COLO668 (cell line): ENCODE data around the gene MAPK8IP3.

ENCODE experiments used
- DNase-seq: peaks from one replicate; lab custom pipeline; 2025; ENCODE audit not compliant: unreplicated experiment; lab: John Stamatoyannopoulos, UW

MAPK8IP3 gene

GRCh38 chr16:1740234-1740633, 34.2 kb downstream of the MAPK8IP3 start:
- no peak for DNase-seq

DNA sequence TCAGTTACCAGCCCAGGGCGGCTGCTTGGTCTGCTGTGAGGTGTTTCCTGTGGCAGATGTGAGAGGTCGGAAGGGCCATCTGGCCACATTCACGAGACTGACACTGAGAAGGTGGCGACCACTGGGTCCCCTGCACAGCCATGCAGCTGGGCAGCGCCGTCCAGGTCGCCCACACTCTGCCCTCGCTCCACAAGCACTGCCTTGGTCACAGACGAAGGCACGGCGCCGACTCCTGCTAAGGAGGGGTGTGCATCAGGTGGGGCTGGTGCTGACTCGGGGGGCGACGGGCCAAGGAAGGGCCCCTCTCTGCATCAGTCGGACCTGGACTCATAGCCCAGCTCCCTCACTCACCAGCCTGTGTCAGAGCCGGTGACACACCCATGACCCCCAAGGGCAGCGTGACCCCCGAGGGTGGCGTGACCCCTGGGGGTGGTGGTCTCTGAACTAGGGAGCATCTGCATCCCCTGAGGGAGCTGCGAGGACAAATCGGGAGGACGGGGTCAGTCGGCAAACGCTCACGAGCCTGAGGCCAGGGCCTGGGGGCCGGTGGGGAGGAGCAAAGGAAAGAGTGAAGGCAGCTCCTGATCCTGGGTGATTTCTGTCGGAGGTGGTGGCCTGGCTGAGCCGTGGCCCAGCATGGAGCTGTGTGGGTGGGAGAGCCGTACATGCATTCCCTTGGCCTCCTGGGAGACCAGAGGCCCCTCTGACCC, 34.9 kb downstream of the MAPK8IP3 start:
- DNase-seq, result no peak

DNA sequence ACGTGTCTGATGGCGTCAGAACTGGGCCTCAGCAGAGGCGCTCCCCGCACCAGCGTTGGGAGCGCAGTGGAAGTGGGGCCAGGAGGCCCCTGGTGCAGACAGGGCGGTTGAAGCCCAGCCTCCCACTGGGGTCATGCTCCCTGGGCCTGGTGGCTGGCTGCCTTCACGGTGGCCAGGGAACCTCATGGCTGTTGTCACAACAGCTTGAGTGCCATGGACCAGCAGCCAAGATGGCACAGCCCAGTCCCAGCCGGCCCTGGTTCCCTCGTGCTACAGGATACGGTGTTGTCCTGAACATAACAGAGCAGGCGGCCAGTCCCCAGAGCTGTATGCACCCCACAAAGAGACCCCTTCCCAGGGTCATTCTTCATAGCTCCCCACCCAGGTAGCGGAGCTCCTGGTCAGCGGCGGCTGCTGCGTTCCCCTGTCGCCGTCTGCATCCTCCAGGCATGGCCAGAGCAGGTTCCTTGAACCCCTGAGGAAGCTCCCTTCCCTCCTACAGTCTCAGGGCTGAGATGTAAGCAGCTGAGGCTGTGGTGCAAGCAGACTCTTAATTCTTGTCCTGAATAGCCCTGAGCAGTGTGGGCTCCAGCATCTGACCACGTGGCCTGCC, 35.7 kb downstream of the MAPK8IP3 start:
- no peak for DNase-seq

- DNase-seq, result no peak
These were observed 37.7 kb downstream of the MAPK8IP3 start for GRCh38 chr16:1743376-1744337.

DNA sequence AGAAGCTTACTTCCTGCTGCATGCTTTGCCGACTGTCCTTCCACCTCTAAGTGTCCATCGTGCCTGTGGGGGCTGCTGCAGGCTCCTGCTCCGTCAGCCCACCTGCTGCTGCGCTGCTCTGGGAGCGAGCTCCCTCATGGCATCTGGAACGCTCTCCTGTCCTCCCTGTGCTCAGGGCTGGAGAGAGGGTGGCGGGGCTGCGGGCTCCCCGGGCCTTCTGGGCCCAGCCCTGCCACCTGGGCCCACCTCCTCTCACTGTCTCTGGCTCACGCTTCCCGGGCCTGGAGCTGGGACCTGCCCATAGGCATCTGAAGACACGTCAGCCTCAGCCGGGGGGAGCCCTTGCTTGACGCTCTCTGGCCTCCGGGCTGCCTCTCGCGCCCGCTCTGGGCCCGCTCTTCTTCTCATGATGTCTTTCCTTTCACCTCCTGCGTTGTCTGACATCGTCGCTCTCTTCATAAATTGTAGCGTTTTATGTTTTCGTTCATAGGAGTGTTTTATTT, 38.4 kb downstream of the MAPK8IP3 start:
- DNase-seq, result no peak

GRCh38 chr16:1745181-1745899, 39.3 kb downstream of the MAPK8IP3 start:
- DNase-seq, result no peak

DNA sequence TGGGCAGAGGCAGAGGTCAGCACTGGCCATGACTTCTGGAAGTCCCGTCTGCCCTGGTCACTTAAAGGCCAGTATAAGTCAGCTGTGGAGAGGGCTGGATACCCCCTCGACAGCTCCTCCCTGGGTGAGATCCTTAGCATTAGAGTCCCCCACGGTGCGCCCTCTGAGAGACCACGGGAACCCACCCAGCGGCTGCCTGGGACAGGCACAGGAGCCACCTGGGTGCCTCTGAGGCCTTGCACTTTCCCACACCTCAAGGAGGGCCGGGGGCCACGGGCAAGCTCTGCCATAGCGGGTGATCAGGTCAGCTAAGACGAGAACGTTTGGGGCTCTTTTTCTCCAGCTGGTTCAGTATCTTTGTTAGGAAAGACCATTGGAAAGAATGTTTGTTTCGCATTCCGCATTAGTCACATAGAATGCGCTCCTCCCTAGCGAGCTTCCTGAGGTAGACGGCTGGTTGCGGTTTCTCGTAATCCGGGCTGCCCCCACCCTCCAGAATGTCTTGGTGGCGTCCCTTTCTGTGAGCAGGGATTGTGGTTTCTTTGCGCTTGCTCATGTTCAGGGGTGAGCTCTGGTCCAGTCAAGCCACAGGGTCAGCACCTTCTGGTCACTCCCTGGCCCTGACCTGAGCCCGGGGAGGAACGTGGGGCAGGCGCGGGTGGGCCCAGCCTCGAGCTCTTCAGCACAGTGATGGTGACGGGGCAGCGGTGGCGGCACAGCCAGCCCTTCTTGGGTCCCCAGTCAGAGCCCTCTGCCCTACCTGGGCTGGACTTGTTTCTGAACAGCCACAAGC, 40.1 kb downstream of the MAPK8IP3 start:
- DNase-seq, result no peak

DNA sequence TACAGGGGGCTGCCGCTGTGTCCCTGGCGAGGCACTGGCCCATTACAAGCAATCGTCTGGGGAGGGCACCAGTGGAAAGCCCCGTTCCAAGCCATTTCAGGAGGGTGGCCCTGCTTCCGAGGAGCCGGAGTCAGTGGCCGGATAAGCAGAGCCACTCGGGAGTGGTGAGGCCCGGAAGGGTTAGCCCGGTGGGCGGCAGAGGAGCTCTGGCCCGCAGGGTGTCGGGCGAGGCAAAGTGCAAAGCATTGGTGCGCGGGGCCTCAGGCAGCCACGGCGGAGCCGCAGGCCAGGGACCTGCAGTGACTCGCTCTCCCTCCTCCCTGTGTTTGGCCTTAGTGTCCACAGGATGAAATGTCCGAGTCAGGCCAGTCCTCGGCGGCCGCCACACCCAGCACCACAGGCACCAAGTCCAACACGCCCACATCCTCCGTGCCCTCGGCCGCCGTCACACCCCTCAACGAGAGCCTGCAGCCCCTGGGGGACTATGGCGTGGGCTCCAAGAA, 40.7 kb downstream of the MAPK8IP3 start:
- no peak for DNase-seq

DNA sequence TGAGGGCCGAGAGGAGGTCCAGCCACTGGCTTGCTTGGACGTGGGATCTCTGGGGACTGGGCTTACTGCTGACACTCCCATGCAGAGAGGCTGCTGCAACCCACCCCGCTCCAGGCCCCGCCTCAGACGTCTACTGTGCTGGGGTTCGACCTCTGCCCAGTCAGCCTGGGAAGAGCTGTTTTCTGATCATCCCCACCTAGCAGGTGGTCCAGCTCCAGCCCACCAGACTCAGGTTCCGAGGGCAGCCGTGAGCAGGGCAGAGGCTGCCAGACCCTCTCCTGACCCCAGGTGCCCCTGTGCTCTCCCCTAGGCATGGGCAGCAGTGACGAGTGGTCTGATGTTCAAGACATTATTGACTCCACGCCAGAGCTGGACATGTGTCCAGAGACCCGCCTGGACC, 41.9 kb downstream of the MAPK8IP3 start:
- DNase-seq, result no peak

GRCh38 chr16:1749152-1750117, 43.4 kb downstream of the MAPK8IP3 start:
- DNase-seq, result no peak

GRCh38 chr16:1751946-1752345, 46.0 kb downstream of the MAPK8IP3 start:
- no peak for DNase-seq

DNA sequence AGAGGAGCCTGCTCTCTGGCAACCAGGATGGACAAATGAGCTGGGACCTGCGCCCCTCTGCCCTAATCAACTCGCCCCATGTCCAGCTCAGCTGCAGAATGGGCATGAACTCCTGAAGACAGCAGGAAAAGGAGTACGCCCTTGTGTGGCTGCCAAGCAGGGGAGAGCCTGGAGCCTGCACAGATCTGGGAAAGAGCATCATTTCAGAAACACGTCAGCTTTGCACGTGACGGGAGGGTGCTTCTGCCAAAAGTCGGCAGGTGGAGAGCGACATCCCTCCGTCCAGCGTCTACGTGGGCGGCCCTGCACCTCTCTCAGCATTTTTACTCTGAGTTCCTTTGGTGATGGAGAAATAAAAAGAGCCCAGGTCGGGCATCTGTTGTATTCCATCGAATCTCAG, 46.9 kb downstream of the MAPK8IP3 start:
- no peak for DNase-seq

DNA sequence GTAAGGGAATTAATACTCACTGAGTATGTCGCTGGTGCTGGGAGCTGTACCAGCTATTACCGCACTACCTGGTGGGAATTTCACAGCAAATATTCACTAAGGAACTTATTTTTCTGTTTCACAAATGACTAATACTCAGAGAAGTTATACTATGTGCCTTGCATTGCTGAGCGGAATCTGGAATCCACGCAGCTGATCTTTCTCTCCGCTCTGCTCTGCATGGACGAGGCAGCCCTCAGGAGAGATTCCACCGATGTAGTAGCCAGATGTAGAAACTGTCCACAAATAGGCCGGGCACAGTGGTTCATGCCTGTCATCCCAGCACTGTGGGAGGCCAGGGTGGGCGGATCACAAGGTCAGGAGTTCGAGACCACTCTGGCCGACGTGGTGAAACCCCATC, 48.2 kb downstream of the MAPK8IP3 start:
- DNase-seq, result no peak

- DNase-seq, result no peak
These were observed 51.9 kb downstream of the MAPK8IP3 start for GRCh38 chr16:1757714-1758461.

GRCh38 chr16:1758923-1759322, 52.9 kb downstream of the MAPK8IP3 start:
- no peak for DNase-seq

- no peak for DNase-seq
These were observed 53.5 kb downstream of the MAPK8IP3 start for GRCh38 chr16:1759511-1759910.

- no peak for DNase-seq
These were observed 54.9 kb downstream of the MAPK8IP3 start for GRCh38 chr16:1760911-1761310.

DNA sequence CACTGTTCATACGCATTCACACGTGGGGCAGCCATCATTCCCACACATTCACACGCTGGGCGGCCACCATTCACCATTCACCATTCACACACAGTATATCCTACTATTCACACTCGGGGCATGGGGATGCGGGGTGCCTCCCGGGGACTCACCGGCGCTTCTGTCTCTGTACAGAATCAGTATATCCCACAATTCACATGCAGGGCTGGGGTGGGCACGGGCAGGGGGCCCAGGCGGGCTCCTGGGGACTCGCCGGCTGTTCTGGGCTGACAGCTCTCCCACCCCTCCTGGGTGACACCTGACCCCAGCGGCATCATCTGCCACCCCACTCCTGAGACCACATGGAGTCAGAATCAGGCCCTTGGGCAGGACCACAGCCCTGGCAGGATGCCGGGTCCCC, 55.8 kb downstream of the MAPK8IP3 start:
- no peak for DNase-seq
